Body of pancreas (tissue), 4 donors: ENCODE measurements around the gene ZWILCH. TPM values are rescaled to one million over a fixed set of nuclear protein-coding genes. Genes with fewer than 3 reads are reported as not detected.

Experiments used
- ATAC-seq: fragments of 150-250 bp; one replicate; pipeline ENCODE4 v1.9.1; 2016
- DNase-seq, 4 donors: peaks; one replicate each; pipeline ENCODE4 v3.0.0-alpha.2; 2019
- H3K27ac ChIP-seq, 4 donors: fragments of 200-600 bp; sonication (generic); 1 replicate in 3 of 4; 2 replicates in 1 of 4; pipeline versions ENCODE4 v1.5.1 to v1.6.1; 2016 to 2019; ENCODE audit warnings: mild to moderate bottlenecking in 1 of 4, mixed read lengths in 1 of 4, moderate library complexity in 1 of 4
- H3K27me3 ChIP-seq, 2 donors: fragments of 200-600 bp; sonication (generic); one replicate each; pipeline ENCODE4 v1.6.0; 2016; ENCODE audit warnings: mild to moderate bottlenecking in 1 of 2
- H3K36me3 ChIP-seq, 2 donors: fragments of 200-600 bp; sonication (generic); replicated peaks in 1 of 2; 2 replicates each; pipeline ENCODE4 v1.5.1; 2016; ENCODE audit warnings: low read depth in 2 of 2; ENCODE audit not compliant: insufficient read depth in 1 of 2
- H3K4me1 ChIP-seq: fragments of 200-600 bp; sonication (generic); one replicate; pipeline ENCODE4 v1.6.0; 2016
- H3K4me3 ChIP-seq, 2 donors: fragments of 200-600 bp; sonication (generic); 1 replicate in 1 of 2; 2 replicates in 1 of 2; pipeline ENCODE4 v1.5.1; 2016 to 2019
- H3K9me3 ChIP-seq, 3 donors: fragments of 200-600 bp; sonication (generic); 1 replicate in 2 of 3; 2 replicates in 1 of 3; pipeline ENCODE4 v1.5.1; 2016
- POLR2A ChIP-seq, 3 donors: fragments of 450-650 bp; IDR thresholded peaks; one replicate each; pipeline ENCODE4 v1.6.1; 2016; ENCODE audit warnings: antibody characterized with exemption in 3 of 3, mild to moderate bottlenecking in 2 of 3
- WGBS, 2 donors: methylation state at CpG; one replicate each; pipeline ENCODE4 v1.1.5; 2017; 5-methylcytosine and 5-hydroxymethylcytosine counted together
- intact Hi-C: fragments of 100-400 bp; cut with DNase I; formaldehyde crosslinking; loops from one replicate; pipeline ENCODE4 v1.15.1; 2023
- total RNA-seq, 2 donors: library from RNA; depleted of rRNA; stranded (reverse); fragments of >200 nt; gene quantifications; one replicate each; pipeline ENCODE4 v1.1.0, GENCODE V29; 2016
- TF ChIP-seq, protein P1 (sequence below), 7 experiments: fragments of 450-650 bp in 4 of 7; fragments of 200-600 bp in 3 of 7; sonication (generic) in 3 of 7; IDR thresholded peaks; one replicate each; pipeline ENCODE4 v1.5.1; 2016 to 2019; ENCODE audit warnings: antibody characterized with exemption in 7 of 7

The ZWILCH gene
- total RNA-seq, 2 donors from 2014 or later = 0.99 to 1.8 TPM

DNA sequence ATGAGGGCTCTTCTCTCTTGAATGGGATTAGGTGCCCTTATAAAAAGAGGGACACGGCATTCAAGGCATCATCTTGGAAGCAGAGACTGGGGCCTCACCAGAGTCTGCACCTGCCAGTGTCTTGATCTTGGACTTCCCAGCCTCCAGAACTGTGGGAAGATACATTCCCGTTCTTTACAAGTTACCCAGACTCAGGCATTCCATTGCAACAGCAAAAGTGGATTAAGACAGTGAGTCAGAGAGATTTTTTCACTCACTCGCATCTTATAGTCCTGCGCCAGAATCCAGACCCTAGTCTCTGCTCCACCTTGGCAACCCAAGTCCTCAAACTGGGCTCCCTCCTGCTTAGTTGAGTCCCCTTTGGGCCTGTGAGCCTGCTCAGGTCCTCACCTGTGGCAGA, 58.0 kb downstream of the ZWILCH start:
- TF ChIP-seq POLR2A (IDR thresholded peaks at IDR 0.05) = no peak
- TF ChIP-seq, protein P1, sequence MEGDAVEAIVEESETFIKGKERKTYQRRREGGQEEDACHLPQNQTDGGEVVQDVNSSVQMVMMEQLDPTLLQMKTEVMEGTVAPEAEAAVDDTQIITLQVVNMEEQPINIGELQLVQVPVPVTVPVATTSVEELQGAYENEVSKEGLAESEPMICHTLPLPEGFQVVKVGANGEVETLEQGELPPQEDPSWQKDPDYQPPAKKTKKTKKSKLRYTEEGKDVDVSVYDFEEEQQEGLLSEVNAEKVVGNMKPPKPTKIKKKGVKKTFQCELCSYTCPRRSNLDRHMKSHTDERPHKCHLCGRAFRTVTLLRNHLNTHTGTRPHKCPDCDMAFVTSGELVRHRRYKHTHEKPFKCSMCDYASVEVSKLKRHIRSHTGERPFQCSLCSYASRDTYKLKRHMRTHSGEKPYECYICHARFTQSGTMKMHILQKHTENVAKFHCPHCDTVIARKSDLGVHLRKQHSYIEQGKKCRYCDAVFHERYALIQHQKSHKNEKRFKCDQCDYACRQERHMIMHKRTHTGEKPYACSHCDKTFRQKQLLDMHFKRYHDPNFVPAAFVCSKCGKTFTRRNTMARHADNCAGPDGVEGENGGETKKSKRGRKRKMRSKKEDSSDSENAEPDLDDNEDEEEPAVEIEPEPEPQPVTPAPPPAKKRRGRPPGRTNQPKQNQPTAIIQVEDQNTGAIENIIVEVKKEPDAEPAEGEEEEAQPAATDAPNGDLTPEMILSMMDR (IDR thresholded peaks at IDR 0.05) = no peak
- Histone ChIP-seq H3K4me1 (no peaks in the 10 kb centered on the region), H3K4me3 (no peak overlapping the region), H3K9me3 (no peaks in the 10 kb centered on the region), H3K27me3 (no peaks in the 10 kb centered on the region), H3K27ac (no peak overlapping the region), H3K36me3 (no peaks in the 10 kb centered on the region)
- intact Hi-C loops = no loop called here
- 88 to 90% methylated on average over 4 of the region's 4 CpGs for WGBS, 2 donors
- DNase-seq (no peak), ATAC-seq (no peak)

DNA sequence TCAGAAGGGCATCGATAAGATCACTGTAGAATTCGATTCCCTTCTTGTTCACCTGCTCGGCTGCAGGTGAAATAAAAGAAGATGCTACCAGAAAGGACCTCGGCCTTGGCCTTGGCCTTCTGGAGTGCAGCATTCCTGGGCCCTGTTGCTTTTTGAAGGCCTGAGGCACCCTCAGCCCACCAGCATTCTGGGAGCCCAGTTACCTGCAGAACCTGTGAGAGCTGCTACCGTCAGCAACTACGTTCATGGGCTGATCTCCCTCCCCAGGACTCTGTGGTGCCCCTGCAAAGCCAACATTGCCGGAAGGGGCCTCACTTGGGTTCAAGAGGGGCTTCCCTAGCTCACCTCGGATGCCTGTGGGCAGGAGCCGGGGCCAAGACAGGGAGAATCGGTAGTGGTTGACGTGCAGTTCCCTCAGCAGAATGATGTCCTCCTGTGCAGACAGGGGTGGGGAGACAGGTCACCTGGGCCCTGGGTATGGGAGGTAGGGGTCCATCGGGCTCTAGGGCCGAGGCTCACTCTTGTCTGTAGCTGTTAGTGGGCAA, 58.5 kb downstream of the ZWILCH start:
- H3K4me3 ChIP-seq = no peak overlapping the region
- DNase-seq = no peak
- intact Hi-C loops = no loop called here
- H3K4me1 ChIP-seq = no peaks in the 10 kb centered on the region
- WGBS, 2 donors = 89 to 90% methylated on average over 10 to 13 of the region's 13 CpGs
- H3K36me3 ChIP-seq = no peaks in the 10 kb centered on the region
- H3K27ac ChIP-seq = no peak overlapping the region
- H3K9me3 ChIP-seq = no peaks in the 10 kb centered on the region
- TF ChIP-seq, protein P1 (IDR thresholded peaks at IDR 0.05) = no peak
- no peak for TF ChIP-seq POLR2A (IDR thresholded peaks at IDR 0.05)
- H3K27me3 ChIP-seq = no peaks in the 10 kb centered on the region
- no peak for ATAC-seq

DNA sequence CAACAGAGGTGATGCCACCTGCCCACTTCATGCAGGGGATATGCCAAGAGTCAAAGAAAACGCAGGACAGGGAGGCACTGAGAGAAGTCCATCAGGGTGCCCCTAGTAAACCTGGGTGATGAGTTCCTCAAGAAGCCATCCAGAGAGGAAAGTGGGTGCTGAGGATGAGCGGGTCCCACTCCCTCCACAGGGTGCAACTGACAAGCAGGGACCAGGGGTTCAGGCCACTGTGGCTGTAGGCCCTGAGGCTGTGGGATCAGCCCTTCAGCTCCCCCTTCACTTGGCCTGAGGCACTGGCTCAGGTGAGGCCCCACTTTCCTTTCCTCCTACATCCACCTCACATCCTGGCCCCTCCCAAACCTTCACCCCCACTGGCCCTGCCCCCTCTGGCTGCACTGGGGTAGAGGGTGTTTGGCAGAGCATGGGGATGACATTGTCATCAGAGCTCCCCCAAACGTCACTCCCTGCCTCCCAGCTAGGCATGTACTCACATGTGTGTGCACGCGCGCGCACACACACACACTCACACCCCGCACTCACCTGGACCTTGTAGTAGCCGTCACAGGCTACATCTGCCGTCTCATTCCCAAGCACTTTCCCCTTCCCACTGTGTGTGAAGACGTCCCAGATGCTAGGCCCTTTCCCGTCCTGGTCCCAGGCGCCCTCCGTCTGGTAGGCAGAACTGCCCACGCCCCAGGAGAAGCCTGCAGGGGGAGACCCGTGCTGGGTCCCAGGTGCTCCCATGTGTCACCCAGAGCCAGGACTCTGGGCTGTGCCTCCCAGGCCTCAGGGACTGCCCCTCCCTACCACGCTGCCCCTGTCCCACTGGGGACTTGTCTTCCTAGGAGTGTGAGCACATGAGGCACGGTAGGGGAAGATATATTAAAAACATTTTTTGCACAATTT, 59.3 kb downstream of the ZWILCH start:
- intact Hi-C loops = no loop called here
- Histone ChIP-seq H3K9me3 (no peaks in the 10 kb centered on the region), H3K27me3 (no peaks in the 10 kb centered on the region), H3K36me3 (no peaks in the 10 kb centered on the region), H3K27ac (no peak overlapping the region), H3K4me1 (no peaks in the 10 kb centered on the region), H3K4me3 (no peak overlapping the region)
- DNase-seq (no peak), ATAC-seq (no peak)
- TF ChIP-seq POLR2A (IDR thresholded peaks at IDR 0.05) = no peak
- TF ChIP-seq, protein P1 (IDR thresholded peaks at IDR 0.05) = no peak
- 85 to 90% methylated on average over 11 to 18 of the region's 18 CpGs for WGBS, 2 donors

DNA sequence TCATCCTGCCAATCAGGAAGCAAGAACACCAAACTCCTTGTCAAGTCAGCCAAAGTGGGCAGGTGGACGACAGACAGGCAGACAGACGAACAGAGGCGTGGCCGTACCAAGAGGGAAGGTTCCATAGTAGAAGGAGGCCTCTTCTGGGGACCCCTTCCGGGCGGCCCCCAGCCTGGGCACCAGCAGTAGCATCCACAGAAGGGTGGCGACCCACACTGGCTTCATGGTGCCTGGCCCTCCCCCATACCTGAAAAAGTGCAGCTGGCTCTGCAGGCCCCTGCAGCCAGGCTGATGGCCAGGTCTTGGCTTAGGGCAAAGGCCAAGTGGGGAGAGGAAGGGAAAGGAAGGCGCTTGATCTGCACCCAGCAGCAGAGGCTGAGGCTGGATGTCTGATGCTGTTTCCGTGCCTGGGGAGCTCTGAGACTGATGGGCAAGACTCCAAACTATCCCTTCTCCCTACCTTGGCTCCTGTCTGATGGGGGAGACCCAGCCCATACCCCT, 60.1 kb downstream of the ZWILCH start:
- 77 to 83% methylated on average over 7 to 9 of the region's 9 CpGs for WGBS, 2 donors
- DNase-seq (no peak), ATAC-seq (no peak)
- Histone ChIP-seq H3K9me3 (no peaks in the 10 kb centered on the region), H3K27ac (no peak overlapping the region), H3K4me3 (no peak overlapping the region), H3K36me3 (no peaks in the 10 kb centered on the region), H3K4me1 (no peaks in the 10 kb centered on the region), H3K27me3 (no peaks in the 10 kb centered on the region)
- TF ChIP-seq POLR2A (IDR thresholded peaks at IDR 0.05) = no peak
- TF ChIP-seq, protein P1 (IDR thresholded peaks at IDR 0.05) = no peak
- intact Hi-C loops = no loop called here
